K562 (cell line): ENCODE data around the gene SH2B2. TPM values are rescaled to one million over a fixed set of nuclear protein-coding genes. Genes with fewer than 3 reads are reported as not detected.

Experiments
- CHD1 ChIP-seq: fragments of 200-600 bp; sonication (generic); IDR thresholded peaks from one replicate; pipeline ENCODE4 v1.6.1; 2012; ENCODE audit warnings: mild to moderate bottlenecking, moderate library complexity, low read length, inconsistent platforms
- ZC3H11A ChIP-seq: IDR thresholded peaks from 2 replicates; pipeline ENCODE4 v1.6.1; 2012; ENCODE audit warnings: low read depth, low read length, improper control_type of control experiment
- polyA plus RNA-seq, 8 experiments: library from polyadenylated mRNA; depleted of rRNA in 4 of 8; stranded (reverse) in 5 of 8; unstranded in 3 of 8; fragments of >200 nt; fragmentation: Nextera tagmentation in 2 of 8; fragmentation: Illumina TruSeq in 1 of 8; extraction: Ambion mirVana in 2 of 8; extraction: Trizol in 1 of 8; gene quantifications; 2 replicates each; pipeline versions ENCODE4 v1.2.1 to v1.2.3, GENCODE V29; 2011 to 2014; ENCODE audit warnings: inconsistent platforms in 1 of 8, missing spikeins in 1 of 8
- total RNA-seq, 7 experiments: library from RNA; depleted of rRNA in 6 of 7; stranded (reverse); fragments of >200 nt in 6 of 7; fragmentation: Illumina TruSeq in 2 of 7; extraction: Trizol in 2 of 7; gene quantifications; 2 replicates each; pipeline versions ENCODE4 v1.2.1 to v1.2.3, GENCODE V29; 2011 to 2021; ENCODE audit warnings: low replicate concordance in 1 of 7
- TF ChIP-seq, protein P1 (sequence below): fragments of 200-600 bp; sonication (generic); IDR thresholded peaks from one replicate; pipeline ENCODE4 v1.6.1; 2012; ENCODE audit warnings: mild to moderate bottlenecking, low read depth, low read length, inconsistent platforms
- TF ChIP-seq, protein P2 (sequence below): fragments of 450-650 bp; formaldehyde crosslinking; IDR thresholded peaks from 2 replicates; pipeline ENCODE4 v1.4.0; 2022; ENCODE audit warnings: missing genetic modification characterization
- TF ChIP-seq, protein P3 (sequence below): sonication (generic); formaldehyde crosslinking; IDR thresholded peaks from 2 replicates; pipeline ENCODE4 v1.8.0; 2023; ENCODE audit warnings: mild to moderate bottlenecking, missing genetic modification reagents

SH2B2 gene
- total and polyA plus RNA-seq, 9 of the 15 experiments (the other 6 are each of a cell fraction or from before 2014, with no cell fraction given): 0.03 to 0.89 (median 0.07) TPM; not detected in 4

DNA sequence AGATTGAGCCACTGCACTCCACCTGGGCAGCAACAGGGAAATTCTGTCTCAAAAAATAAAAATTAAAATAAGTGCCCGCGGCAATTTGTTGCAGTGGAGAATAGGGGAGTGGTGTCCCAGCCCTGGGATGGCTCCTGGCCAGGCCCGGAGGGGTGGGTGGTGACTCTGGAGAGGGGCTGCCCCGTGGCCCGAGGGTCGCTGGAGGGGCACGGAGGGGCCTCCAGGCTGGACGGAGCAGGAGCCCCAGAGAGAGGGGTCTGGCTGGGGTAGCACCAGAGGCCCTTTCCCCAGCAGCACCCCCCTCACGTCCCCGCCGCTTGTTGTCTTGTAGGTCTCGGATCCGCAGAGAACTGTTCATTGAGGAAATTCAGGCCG lies 38.6 kb upstream of the SH2B2 start (continued):
- TF ChIP-seq, protein P1, sequence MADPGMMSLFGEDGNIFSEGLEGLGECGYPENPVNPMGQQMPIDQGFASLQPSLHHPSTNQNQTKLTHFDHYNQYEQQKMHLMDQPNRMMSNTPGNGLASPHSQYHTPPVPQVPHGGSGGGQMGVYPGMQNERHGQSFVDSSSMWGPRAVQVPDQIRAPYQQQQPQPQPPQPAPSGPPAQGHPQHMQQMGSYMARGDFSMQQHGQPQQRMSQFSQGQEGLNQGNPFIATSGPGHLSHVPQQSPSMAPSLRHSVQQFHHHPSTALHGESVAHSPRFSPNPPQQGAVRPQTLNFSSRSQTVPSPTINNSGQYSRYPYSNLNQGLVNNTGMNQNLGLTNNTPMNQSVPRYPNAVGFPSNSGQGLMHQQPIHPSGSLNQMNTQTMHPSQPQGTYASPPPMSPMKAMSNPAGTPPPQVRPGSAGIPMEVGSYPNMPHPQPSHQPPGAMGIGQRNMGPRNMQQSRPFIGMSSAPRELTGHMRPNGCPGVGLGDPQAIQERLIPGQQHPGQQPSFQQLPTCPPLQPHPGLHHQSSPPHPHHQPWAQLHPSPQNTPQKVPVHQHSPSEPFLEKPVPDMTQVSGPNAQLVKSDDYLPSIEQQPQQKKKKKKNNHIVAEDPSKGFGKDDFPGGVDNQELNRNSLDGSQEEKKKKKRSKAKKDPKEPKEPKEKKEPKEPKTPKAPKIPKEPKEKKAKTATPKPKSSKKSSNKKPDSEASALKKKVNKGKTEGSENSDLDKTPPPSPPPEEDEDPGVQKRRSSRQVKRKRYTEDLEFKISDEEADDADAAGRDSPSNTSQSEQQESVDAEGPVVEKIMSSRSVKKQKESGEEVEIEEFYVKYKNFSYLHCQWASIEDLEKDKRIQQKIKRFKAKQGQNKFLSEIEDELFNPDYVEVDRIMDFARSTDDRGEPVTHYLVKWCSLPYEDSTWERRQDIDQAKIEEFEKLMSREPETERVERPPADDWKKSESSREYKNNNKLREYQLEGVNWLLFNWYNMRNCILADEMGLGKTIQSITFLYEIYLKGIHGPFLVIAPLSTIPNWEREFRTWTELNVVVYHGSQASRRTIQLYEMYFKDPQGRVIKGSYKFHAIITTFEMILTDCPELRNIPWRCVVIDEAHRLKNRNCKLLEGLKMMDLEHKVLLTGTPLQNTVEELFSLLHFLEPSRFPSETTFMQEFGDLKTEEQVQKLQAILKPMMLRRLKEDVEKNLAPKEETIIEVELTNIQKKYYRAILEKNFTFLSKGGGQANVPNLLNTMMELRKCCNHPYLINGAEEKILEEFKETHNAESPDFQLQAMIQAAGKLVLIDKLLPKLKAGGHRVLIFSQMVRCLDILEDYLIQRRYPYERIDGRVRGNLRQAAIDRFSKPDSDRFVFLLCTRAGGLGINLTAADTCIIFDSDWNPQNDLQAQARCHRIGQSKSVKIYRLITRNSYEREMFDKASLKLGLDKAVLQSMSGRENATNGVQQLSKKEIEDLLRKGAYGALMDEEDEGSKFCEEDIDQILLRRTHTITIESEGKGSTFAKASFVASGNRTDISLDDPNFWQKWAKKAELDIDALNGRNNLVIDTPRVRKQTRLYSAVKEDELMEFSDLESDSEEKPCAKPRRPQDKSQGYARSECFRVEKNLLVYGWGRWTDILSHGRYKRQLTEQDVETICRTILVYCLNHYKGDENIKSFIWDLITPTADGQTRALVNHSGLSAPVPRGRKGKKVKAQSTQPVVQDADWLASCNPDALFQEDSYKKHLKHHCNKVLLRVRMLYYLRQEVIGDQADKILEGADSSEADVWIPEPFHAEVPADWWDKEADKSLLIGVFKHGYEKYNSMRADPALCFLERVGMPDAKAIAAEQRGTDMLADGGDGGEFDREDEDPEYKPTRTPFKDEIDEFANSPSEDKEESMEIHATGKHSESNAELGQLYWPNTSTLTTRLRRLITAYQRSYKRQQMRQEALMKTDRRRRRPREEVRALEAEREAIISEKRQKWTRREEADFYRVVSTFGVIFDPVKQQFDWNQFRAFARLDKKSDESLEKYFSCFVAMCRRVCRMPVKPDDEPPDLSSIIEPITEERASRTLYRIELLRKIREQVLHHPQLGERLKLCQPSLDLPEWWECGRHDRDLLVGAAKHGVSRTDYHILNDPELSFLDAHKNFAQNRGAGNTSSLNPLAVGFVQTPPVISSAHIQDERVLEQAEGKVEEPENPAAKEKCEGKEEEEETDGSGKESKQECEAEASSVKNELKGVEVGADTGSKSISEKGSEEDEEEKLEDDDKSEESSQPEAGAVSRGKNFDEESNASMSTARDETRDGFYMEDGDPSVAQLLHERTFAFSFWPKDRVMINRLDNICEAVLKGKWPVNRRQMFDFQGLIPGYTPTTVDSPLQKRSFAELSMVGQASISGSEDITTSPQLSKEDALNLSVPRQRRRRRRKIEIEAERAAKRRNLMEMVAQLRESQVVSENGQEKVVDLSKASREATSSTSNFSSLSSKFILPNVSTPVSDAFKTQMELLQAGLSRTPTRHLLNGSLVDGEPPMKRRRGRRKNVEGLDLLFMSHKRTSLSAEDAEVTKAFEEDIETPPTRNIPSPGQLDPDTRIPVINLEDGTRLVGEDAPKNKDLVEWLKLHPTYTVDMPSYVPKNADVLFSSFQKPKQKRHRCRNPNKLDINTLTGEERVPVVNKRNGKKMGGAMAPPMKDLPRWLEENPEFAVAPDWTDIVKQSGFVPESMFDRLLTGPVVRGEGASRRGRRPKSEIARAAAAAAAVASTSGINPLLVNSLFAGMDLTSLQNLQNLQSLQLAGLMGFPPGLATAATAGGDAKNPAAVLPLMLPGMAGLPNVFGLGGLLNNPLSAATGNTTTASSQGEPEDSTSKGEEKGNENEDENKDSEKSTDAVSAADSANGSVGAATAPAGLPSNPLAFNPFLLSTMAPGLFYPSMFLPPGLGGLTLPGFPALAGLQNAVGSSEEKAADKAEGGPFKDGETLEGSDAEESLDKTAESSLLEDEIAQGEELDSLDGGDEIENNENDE: no peak
- TF ChIP-seq CHD1 (no peak), ZC3H11A (no peak)
- TF ChIP-seq, protein P2, sequence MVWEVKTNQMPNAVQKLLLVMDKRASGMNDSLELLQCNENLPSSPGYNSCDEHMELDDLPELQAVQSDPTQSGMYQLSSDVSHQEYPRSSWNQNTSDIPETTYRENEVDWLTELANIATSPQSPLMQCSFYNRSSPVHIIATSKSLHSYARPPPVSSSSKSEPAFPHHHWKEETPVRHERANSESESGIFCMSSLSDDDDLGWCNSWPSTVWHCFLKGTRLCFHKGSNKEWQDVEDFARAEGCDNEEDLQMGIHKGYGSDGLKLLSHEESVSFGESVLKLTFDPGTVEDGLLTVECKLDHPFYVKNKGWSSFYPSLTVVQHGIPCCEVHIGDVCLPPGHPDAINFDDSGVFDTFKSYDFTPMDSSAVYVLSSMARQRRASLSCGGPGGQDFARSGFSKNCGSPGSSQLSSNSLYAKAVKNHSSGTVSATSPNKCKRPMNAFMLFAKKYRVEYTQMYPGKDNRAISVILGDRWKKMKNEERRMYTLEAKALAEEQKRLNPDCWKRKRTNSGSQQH (CRISPR knock-in tag): no peak
- TF ChIP-seq, protein P3, sequence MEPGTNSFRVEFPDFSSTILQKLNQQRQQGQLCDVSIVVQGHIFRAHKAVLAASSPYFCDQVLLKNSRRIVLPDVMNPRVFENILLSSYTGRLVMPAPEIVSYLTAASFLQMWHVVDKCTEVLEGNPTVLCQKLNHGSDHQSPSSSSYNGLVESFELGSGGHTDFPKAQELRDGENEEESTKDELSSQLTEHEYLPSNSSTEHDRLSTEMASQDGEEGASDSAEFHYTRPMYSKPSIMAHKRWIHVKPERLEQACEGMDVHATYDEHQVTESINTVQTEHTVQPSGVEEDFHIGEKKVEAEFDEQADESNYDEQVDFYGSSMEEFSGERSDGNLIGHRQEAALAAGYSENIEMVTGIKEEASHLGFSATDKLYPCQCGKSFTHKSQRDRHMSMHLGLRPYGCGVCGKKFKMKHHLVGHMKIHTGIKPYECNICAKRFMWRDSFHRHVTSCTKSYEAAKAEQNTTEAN (CRISPR knock-in tag): no peak
